ENCODE data around the gene PRKCSH.

The PRKCSH gene

DNA sequence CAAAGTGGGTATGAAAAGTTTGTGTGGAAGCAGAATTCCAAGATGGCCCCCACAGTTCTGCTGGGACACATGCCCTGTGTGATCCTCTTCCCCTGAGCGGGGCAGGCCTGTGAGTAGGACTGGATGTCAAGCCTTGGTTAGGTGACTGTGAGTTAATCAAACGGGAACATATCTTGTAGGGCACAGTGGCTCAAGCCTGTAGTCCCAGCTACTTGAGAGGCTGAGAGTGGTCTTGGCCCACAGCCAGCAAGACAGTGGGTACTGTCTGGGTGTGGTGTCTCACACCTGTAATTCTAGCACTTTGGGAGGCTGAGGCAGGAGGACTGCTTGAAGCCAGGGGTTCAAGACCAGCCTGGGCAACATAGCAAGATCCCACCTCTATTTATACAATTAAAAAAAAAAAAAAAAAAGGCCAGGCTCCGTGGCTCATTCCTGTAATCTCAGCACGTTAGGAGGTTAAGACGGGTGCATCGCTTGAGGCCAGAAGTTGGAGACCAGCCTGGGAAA is 63.8 kb downstream of the PRKCSH start:
- no peak for DNase-seq (ENCODE audit: low read depth, low spot score)

DNA sequence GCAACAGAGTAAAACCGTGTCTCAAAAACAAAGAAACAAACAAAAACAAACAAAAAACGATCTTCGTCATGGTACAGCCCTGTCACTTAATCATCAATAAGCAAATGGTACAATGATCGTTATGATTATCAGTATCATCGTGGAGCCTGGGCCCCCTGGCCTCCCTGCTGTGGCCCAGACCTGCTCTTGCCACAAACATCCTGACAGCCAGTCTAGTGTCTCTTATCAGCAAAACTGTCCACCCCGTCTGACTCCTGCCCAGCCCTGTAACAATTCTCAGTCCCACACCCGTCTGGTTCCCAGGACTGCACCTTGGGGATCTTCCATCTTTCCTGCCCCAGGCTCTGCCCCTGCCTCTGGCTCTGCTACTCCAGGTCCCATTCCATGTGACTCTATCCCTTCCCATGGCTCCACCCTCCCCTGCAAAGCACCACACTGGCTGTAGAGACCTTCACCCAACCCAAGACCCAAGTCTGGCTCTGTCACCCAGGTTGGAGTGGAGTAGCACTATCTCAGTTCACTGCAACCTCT is 64.5 kb downstream of the PRKCSH start:
- DNase-seq (ENCODE audit: low read depth, low spot score) = no peak

Data from iPS DF 19.7 (cell line).